ENCODE results near the gene MYBPH. TPM values are rescaled to one million over a fixed set of nuclear protein-coding genes. Genes with fewer than 3 reads are reported as not detected.

Gene MYBPH
- polyA plus RNA-seq, 3 donors: 0.04 to 0.52 (median 0.16) TPM

DNA sequence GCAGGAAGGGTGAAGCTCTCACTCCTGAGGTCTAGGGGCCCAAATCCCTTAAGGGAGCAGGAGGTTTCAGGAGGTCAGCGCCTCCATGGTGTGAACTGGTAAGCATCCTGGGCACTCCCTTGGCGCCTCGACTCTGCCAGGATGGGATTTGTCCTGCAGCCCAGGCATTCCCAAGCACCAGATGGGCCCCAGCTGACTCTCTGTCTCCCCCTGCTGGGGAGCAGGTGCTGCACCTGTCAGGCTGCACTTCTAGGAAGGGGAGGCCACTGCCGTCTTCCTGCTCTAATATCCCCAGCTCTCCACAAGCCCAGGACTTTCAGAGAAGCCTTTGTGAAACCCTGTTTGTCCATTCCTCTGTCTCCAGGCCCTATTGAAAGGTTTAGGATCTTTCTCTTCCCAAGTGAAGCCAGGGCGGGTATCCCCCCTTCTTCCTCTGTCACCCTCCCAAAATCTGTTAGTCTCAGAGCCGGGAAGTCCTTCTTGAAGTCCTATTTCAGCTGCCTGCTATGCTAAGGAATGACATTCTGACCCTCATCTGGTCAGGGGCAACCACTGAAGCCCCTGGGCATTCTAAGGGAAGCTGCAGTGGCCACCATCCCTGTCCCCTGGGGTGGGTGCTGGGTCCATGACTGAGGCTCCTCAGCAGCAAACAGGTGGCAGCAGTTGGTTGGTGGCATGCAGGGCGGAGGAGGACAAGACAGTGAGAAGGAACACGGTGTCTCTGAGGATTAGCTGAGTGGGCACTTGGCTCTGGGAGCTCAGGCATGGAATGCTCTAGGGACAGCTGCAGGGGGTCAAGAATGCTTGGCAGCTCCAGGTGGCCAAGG is 3.2 kb downstream of the MYBPH start:
- Mint-ChIP-seq H3K9me3 (peaks cover 0 to 3% (median 0%) of the 10 kb centered on the region in 7 donors), H3K27ac (peak overlapping the region in 2 of 7 donors; percentile 8 to 23), H3K4me1 (peaks cover 41% of the 10 kb centered on the region), H3K27me3 (ENCODE audit: low read depth in 3 of 3) (peaks cover 9 to 15% (median 11%) of the 10 kb centered on the region in 3 donors), H3K36me3 (no peaks in the 10 kb centered on the region), H3K4me3 (peak overlapping the region in 1 of 2 donors; percentile 15)
- intact Hi-C loops (cut with micrococcal nuclease): loop anchor here in 1 of 2 donors (5.0 kb wide), 2 partner anchors 45 to 55 kb away; no protein-coding TSS in a partner anchor
- H3K9me3 ChIP-seq (replicated peaks in 1 of 2; ENCODE audit: control insufficient read depth in 1 of 2, insufficient read depth in 1 of 2, low read length in 2 of 2): no peaks in the 10 kb centered on the region
- H3K27ac ChIP-seq (ENCODE audit: low read depth in 1 of 2, low read length in 2 of 2): no peak overlapping the region
- H3K4me1 ChIP-seq (ENCODE audit: control insufficient read depth in 1 of 2, insufficient read depth in 2 of 2, low read length in 2 of 2): peaks cover 30 to 31% of the 10 kb centered on the region in 2 donors
- TF ChIP-seq, protein P1, sequence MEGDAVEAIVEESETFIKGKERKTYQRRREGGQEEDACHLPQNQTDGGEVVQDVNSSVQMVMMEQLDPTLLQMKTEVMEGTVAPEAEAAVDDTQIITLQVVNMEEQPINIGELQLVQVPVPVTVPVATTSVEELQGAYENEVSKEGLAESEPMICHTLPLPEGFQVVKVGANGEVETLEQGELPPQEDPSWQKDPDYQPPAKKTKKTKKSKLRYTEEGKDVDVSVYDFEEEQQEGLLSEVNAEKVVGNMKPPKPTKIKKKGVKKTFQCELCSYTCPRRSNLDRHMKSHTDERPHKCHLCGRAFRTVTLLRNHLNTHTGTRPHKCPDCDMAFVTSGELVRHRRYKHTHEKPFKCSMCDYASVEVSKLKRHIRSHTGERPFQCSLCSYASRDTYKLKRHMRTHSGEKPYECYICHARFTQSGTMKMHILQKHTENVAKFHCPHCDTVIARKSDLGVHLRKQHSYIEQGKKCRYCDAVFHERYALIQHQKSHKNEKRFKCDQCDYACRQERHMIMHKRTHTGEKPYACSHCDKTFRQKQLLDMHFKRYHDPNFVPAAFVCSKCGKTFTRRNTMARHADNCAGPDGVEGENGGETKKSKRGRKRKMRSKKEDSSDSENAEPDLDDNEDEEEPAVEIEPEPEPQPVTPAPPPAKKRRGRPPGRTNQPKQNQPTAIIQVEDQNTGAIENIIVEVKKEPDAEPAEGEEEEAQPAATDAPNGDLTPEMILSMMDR (IDR thresholded peaks at IDR 0.05): peak; percentile 98
- no peaks in the 10 kb centered on the region for H3K79me2 ChIP-seq (ENCODE audit: insufficient read depth, low read length)
- no peaks in the 10 kb centered on the region for H3K36me3 ChIP-seq (replicated peaks in 1 of 2; ENCODE audit: control insufficient read depth in 1 of 2, insufficient read depth in 2 of 2, low read length in 2 of 2)
- WGBS (ENCODE audit: insufficient coverage): 54% methylated on average over 6 of the region's 8 CpGs
- no peak overlapping the region for H3K9ac ChIP-seq (ENCODE audit: insufficient read depth, low read length, poor library complexity, severe bottlenecking)
- no peaks in the 10 kb centered on the region for H3K27me3 ChIP-seq (ENCODE audit: control insufficient read depth in 2 of 2, insufficient read depth in 2 of 2, low read length in 2 of 2)
- no peak overlapping the region for H2AFZ ChIP-seq (ENCODE audit: insufficient read depth, low read depth, low read length, poor library complexity, severe bottlenecking)
- H4K20me1 ChIP-seq (ENCODE audit: insufficient read depth, low read length): no peaks in the 10 kb centered on the region
- peak; percentile 29 to 50 (median 45) for DNase-seq
- no peak overlapping the region for H3K4me2 ChIP-seq (replicated peaks; ENCODE audit: extremely low read depth, low read length, poor library complexity, severe bottlenecking)
- no peak overlapping the region for H3K4me3 ChIP-seq (replicated peaks in 1 of 3; ENCODE audit: low read depth in 2 of 3, low read length in 3 of 3)

DNA sequence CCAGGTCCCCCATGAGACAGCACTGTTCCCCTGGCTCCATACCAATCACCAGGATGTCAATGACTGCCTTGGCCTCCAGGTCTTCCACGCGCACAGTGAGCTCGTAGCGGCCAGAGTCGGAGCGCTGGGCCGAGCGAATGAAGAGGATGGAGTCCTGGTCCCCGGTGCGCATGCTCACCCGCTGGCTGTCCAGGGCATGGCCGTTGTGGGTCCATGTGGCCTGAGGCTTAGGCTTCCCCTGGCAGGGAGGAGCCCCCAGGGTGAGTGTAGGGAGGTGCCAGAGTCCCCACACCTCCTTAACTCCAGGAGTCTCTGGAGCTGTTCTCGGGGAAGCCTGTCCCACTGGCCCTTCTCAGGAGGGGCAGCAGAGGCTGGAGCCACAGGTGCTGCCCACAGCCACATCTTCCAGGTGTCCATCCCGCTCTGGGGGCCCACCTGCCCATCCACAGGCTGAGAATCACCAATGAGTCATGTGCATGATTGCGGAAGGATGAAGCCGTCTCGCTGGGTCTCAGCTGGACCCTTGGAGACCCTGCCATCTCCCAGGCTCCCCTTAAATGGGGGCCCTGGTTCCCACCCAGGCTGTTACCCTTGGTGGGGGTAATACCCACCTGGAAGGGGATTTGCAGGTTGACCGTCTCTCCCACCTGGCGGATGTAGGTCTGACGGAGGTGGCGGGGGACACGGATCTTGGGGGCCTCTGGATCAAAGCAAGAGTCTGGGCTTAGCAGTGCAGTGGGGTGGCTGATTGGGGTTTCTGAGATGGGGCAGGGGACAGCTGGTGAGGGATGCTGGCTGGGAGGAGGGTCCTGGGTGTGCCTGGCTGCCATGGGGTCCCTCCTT is 4.1 kb downstream of the MYBPH start:
- H3K27ac Mint-ChIP-seq: no peak overlapping the region
- peaks cover 0 to 3% (median 0%) of the 10 kb centered on the region in 7 donors for H3K9me3 Mint-ChIP-seq
- H4K20me1 ChIP-seq (ENCODE audit: insufficient read depth, low read length): no peaks in the 10 kb centered on the region
- H3K27me3 Mint-ChIP-seq (ENCODE audit: low read depth in 3 of 3): peaks cover 9 to 15% (median 15%) of the 10 kb centered on the region in 3 donors
- peaks cover 37% of the 10 kb centered on the region for H3K4me1 Mint-ChIP-seq
- no peaks in the 10 kb centered on the region for H3K9me3 ChIP-seq (replicated peaks in 1 of 2; ENCODE audit: control insufficient read depth in 1 of 2, insufficient read depth in 1 of 2, low read length in 2 of 2)
- no peak overlapping the region for H3K9ac ChIP-seq (ENCODE audit: insufficient read depth, low read length, poor library complexity, severe bottlenecking)
- H2AFZ ChIP-seq (ENCODE audit: insufficient read depth, low read depth, low read length, poor library complexity, severe bottlenecking): no peak overlapping the region
- H3K79me2 ChIP-seq (ENCODE audit: insufficient read depth, low read length): no peaks in the 10 kb centered on the region
- no peaks in the 10 kb centered on the region for H3K27me3 ChIP-seq (ENCODE audit: control insufficient read depth in 2 of 2, insufficient read depth in 2 of 2, low read length in 2 of 2)
- intact Hi-C loops (cut with micrococcal nuclease): loop anchor here in 1 of 2 donors (5.0 kb wide), 2 partner anchors 46 to 54 kb away; no protein-coding TSS in a partner anchor
- TF ChIP-seq, protein P1 (IDR thresholded peaks at IDR 0.05): no peak
- H3K4me2 ChIP-seq (replicated peaks; ENCODE audit: extremely low read depth, low read length, poor library complexity, severe bottlenecking): no peak overlapping the region
- no peaks in the 10 kb centered on the region for H3K36me3 Mint-ChIP-seq
- H3K4me1 ChIP-seq (ENCODE audit: control insufficient read depth in 1 of 2, insufficient read depth in 2 of 2, low read length in 2 of 2): peaks cover 22 to 23% of the 10 kb centered on the region in 2 donors
- H3K4me3 Mint-ChIP-seq: no peak overlapping the region
- no peak overlapping the region for H3K27ac ChIP-seq (ENCODE audit: low read depth in 1 of 2, low read length in 2 of 2)
- 93% methylated on average over 18 of the region's 22 CpGs for WGBS (ENCODE audit: insufficient coverage)
- no peak for DNase-seq
- H3K4me3 ChIP-seq (replicated peaks in 1 of 3; ENCODE audit: low read depth in 2 of 3, low read length in 3 of 3): no peak overlapping the region
- H3K36me3 ChIP-seq (replicated peaks in 1 of 2; ENCODE audit: control insufficient read depth in 1 of 2, insufficient read depth in 2 of 2, low read length in 2 of 2): no peaks in the 10 kb centered on the region
